Gastroesophageal sphincter (tissue), 4 donors: ENCODE results near the gene RASGEF1C. TPM values are rescaled to one million over a fixed set of nuclear protein-coding genes. Genes with fewer than 3 reads are reported as not detected.

Experiments used
- ATAC-seq: fragments of 150-250 bp; one replicate; pipeline ENCODE4 v1.9.1; 2016; ENCODE audit warnings: mild to moderate bottlenecking, moderate library complexity
- H3K27ac ChIP-seq, 4 donors: fragments of 200-600 bp; sonication (generic) in 3 of 4; 1 replicate in 3 of 4; 2 replicates in 1 of 4; pipeline ENCODE4 v1.5.1; 2016 to 2019
- H3K27me3 ChIP-seq: fragments of 200-600 bp; sonication (generic); one replicate; pipeline ENCODE4 v1.5.1; 2019
- H3K36me3 ChIP-seq, 2 donors: fragments of 200-600 bp; sonication (generic); one replicate each; pipeline ENCODE4 v1.5.1; 2019; ENCODE audit warnings: control low read depth in 1 of 2
- H3K4me1 ChIP-seq, 3 donors: fragments of 200-600 bp; sonication (generic); 1 replicate in 2 of 3; 2 replicates in 1 of 3; pipeline ENCODE4 v1.5.1; 2016 to 2019; ENCODE audit warnings: control low read depth in 2 of 3
- H3K4me3 ChIP-seq, 2 donors: fragments of 200-600 bp; sonication (generic); one replicate each; pipeline ENCODE4 v1.5.1; 2019; ENCODE audit warnings: mild to moderate bottlenecking in 1 of 2, moderate library complexity in 1 of 2
- H3K9me3 ChIP-seq, 3 donors: fragments of 200-600 bp; sonication (generic); one replicate each; pipeline ENCODE4 v1.5.1; 2017 to 2019; ENCODE audit warnings: control low read depth in 2 of 3
- CTCF ChIP-seq, 4 experiments: fragments of 200-600 bp in 2 of 4; fragments of 450-650 bp in 2 of 4; sonication (generic) in 1 of 4; IDR thresholded peaks; one replicate each; pipeline ENCODE4 v1.5.1; 2017 to 2019; ENCODE audit warnings: antibody characterized with exemption in 4 of 4, mild to moderate bottlenecking in 2 of 4, moderate library complexity in 2 of 4
- EP300 ChIP-seq: sonication (generic); formaldehyde crosslinking; IDR thresholded peaks from one replicate; pipeline ENCODE4 v1.6.1; 2017; ENCODE audit warnings: antibody characterized with exemption, mild to moderate bottlenecking
- POLR2A ChIP-seq, 2 donors: fragments of 450-650 bp; IDR thresholded peaks; one replicate each; pipeline ENCODE4 v1.6.1; 2017; ENCODE audit warnings: antibody characterized with exemption in 2 of 2, mild to moderate bottlenecking in 2 of 2, moderate library complexity in 1 of 2
- POLR2AphosphoS5 ChIP-seq: sonication (generic); formaldehyde crosslinking; IDR thresholded peaks from one replicate; pipeline ENCODE4 v1.6.1; 2017; ENCODE audit warnings: antibody characterized with exemption
- WGBS, 2 donors: methylation state at CpG; one replicate each; pipeline ENCODE4 v1.1.5; 2018; ENCODE audit warnings: low coverage in 1 of 2; 5-methylcytosine and 5-hydroxymethylcytosine counted together
- total RNA-seq, 4 donors: library from RNA; depleted of rRNA; stranded (reverse); fragments of >200 nt; gene quantifications; one replicate each; pipeline ENCODE4 v1.1.0, GENCODE V29; 2016

RASGEF1C gene
- total RNA-seq, 4 donors from 2014 or later: 0.81 to 8.4 (median 2.0) TPM

DNA sequence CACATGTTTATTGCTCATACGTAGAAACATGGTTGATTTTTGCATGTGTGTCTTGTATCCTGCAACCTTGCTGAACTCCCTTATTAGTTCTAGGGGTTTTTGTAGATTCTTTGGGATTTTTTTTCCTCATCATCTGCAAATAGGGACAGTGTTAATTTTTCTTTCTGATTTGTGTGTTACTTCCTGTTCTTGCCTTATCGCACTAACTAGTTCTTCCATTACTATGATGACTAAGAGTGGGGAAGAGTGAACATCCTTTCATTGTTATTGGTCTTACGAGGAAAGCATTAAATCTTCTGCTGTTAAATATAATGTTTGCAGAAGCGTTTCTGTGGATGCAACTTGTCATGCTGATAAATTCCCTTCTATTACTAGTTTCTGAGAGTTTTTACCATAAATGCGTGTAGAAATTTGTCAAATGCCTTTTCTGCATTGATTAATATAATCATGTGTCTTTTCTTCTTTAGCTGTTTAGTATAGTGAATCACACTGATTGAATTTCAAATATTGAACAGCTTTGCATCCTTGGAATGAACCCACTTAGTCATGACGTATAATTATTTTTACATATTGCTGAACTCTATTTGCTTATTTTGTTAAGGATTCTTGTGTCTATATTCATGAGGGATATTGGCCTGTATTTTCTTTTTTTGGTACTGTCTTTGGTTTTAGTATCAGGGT, 105.4 kb downstream of the RASGEF1C start:
- 67 to 70% methylated on average over 5 to 6 of the region's 6 CpGs for WGBS, 2 donors
- Histone ChIP-seq H3K4me1 (no peaks in the 10 kb centered on the region), H3K27ac (no peak overlapping the region), H3K36me3 (no peaks in the 10 kb centered on the region), H3K27me3 (peaks cover 23% of the 10 kb centered on the region), H3K9me3 (peaks cover 0 to 30% (median 0%) of the 10 kb centered on the region in 3 donors), H3K4me3 (no peak overlapping the region)
- ATAC-seq: no peak
- TF ChIP-seq POLR2A (IDR thresholded peaks at IDR 0.05): no peak
- no peak for TF ChIP-seq CTCF (IDR thresholded peaks at IDR 0.05)
- TF ChIP-seq POLR2AphosphoS5: no peak
- TF ChIP-seq EP300: no peak

DNA sequence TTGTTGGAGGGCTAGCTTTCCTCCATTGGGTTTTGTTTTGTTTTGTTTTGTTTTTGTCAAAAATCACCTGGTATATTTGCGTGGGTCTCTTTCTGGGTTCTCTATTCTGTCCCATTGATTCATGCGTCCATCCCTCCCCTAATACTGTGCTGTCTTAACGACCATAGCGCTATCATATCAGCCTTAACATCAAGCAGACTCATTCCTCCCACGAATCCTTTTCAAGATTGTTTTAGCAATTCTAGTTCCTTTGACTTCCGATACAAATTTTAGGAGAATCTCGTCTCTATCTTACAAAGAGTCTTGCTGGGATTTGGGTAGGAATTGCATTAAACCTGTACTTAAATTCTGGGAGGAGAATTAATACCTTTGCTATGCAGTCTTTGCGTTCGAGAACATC, 106.4 kb downstream of the RASGEF1C start:
- TF ChIP-seq EP300: no peak
- no peak for TF ChIP-seq POLR2A (IDR thresholded peaks at IDR 0.05)
- TF ChIP-seq CTCF (IDR thresholded peaks at IDR 0.05): no peak
- no peak for TF ChIP-seq POLR2AphosphoS5
- no peaks in the 10 kb centered on the region for H3K36me3 ChIP-seq
- no peaks in the 10 kb centered on the region for H3K4me1 ChIP-seq
- peaks cover 23% of the 10 kb centered on the region for H3K27me3 ChIP-seq
- H3K9me3 ChIP-seq: peaks cover 0 to 22% (median 0%) of the 10 kb centered on the region in 3 donors
- no peak overlapping the region for H3K27ac ChIP-seq
- 80 to 82% methylated on average over 4 to 9 of the region's 9 CpGs for WGBS, 2 donors
- H3K4me3 ChIP-seq: no peak overlapping the region
- no peak for ATAC-seq

DNA sequence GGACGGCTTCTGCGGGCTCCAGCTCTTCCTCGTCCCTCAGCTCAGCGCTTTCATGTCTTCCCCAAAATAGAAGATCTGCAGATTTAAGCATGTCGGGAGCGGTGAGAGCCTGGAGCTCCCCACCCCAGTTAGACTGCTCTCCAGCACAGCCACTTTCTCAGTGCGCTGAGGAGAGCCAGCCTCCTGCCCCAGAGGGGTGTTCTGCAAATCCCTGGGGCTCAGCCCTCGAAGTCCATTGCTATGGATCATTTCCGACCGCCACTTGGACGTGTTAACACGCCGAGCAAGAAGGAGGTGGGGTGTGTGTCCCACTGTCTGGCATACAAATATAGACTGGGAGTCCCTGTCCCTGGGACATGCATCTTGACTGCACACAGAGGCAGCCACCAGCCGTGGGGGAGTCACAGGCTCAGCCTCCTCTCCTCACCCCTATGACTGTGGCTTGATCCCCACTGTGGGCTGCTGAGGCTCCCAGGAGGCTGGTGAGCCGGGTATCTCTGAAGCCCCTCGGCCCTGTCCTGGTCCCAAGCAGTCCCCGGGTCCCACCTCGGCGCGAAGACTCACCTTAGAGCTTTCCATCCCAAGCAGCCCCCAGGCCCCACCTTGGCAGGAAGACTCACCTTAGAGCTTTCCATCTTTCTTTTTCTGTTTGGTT, 107.4 kb downstream of the RASGEF1C start:
- peaks cover 23% of the 10 kb centered on the region for H3K27me3 ChIP-seq
- WGBS, 2 donors: 88% methylated on average over 10 of the region's 20 CpGs; no CpG with 5 or more reads in 1 of the 2 donors
- TF ChIP-seq POLR2AphosphoS5 (no peak), EP300 (no peak), CTCF (IDR thresholded peaks at IDR 0.05) (no peak), POLR2A (IDR thresholded peaks at IDR 0.05) (no peak)
- ATAC-seq: no peak
- H3K36me3 ChIP-seq: no peaks in the 10 kb centered on the region
- H3K27ac ChIP-seq: no peak overlapping the region
- no peaks in the 10 kb centered on the region for H3K4me1 ChIP-seq
- peaks cover 0 to 12% (median 0%) of the 10 kb centered on the region in 3 donors for H3K9me3 ChIP-seq
- no peak overlapping the region for H3K4me3 ChIP-seq

DNA sequence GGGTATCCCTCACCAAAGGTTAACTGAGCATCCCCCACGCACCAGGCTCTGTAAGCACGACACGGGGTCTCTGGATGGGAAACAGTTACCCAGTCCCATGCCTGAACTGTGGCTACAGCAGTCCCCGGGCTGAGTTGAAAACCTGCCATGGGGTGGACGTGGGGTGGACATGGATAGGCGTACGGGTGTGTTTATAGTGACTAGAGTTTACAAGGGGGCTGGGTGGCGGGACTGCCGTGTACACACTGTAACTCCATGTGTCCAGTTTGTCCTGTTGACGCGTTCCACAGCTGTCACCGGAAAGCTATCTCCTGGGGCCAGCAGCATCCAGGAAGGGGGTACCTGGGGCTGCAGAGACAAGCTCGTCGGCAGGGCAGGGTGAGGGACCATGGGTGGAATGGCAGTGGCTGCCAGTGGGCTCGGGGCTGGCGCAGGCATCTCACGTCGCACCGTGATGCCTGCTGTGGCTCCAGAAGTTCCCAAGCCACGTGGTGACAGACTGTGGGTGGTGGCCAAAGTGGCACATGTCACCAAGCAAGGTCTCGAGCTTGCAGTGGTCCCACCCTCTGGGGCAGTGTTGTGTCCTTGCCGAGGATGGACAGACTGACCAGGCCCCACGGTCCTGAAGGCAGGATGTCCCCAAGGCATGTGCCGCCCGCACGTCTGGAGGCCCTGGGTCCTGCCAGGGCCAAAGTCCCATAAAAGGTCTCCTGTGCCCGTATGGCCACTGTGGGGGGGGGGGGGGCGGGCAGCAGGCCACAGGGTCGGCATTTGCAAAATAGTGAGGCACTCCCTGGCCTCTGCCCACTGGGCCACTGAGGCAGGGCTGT, 108.2 kb downstream of the RASGEF1C start:
- H3K27ac ChIP-seq: no peak overlapping the region
- H3K4me1 ChIP-seq: no peaks in the 10 kb centered on the region
- ATAC-seq: no peak
- TF ChIP-seq POLR2A (IDR thresholded peaks at IDR 0.05) (no peak), EP300 (no peak), POLR2AphosphoS5 (no peak)
- no peaks in the 10 kb centered on the region for H3K36me3 ChIP-seq
- H3K4me3 ChIP-seq: no peak overlapping the region
- peaks cover 23% of the 10 kb centered on the region for H3K27me3 ChIP-seq
- WGBS, 2 donors: 50 to 61% methylated on average over 4 to 8 of the region's 29 CpGs
- peaks cover 0 to 4% (median 0%) of the 10 kb centered on the region in 3 donors for H3K9me3 ChIP-seq
